ENCODE measurements around the gene SEMA4A.

The SEMA4A gene

DNA sequence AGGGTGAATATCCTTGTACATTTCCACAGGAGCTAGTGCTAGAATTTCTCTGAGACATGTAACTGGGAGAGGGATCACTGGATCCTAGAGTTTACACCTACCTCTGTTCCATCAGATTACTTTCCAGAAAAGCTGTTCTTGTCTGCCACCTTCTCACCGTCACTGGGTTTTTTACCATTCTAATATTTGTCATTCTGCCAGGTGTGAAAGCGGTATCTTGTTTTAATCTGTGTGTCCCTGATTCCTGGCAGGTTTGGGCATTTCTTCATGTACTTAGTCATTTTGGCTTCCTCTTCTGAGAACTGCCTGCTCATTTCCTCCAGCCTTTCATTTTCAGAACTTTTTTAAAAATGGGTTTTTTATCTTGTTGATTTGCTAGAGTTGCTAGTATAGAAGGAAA lies 64.5 kb downstream of the SEMA4A start:
- peaks cover 12% of the 10 kb centered on the region for H3K36me3 ChIP-seq (replicated peaks)
- no peaks in the 10 kb centered on the region for H3K27me3 ChIP-seq (replicated peaks)
- in situ Hi-C loops (cut with HindIII; ENCODE audit: low pct_ligation_motif_present, low sequenced_read_pairs): no loop called here
- TF ChIP-seq, protein P1, sequence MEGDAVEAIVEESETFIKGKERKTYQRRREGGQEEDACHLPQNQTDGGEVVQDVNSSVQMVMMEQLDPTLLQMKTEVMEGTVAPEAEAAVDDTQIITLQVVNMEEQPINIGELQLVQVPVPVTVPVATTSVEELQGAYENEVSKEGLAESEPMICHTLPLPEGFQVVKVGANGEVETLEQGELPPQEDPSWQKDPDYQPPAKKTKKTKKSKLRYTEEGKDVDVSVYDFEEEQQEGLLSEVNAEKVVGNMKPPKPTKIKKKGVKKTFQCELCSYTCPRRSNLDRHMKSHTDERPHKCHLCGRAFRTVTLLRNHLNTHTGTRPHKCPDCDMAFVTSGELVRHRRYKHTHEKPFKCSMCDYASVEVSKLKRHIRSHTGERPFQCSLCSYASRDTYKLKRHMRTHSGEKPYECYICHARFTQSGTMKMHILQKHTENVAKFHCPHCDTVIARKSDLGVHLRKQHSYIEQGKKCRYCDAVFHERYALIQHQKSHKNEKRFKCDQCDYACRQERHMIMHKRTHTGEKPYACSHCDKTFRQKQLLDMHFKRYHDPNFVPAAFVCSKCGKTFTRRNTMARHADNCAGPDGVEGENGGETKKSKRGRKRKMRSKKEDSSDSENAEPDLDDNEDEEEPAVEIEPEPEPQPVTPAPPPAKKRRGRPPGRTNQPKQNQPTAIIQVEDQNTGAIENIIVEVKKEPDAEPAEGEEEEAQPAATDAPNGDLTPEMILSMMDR (IDR thresholded peaks at IDR 0.05; ENCODE audit: low read depth, low read length, missing control alignments): no peak
- H3K27ac ChIP-seq: no peak overlapping the region
- DNase-seq: no peak
- H3K4me3 ChIP-seq (ENCODE audit: low read depth, low read length): no peak overlapping the region

DNA sequence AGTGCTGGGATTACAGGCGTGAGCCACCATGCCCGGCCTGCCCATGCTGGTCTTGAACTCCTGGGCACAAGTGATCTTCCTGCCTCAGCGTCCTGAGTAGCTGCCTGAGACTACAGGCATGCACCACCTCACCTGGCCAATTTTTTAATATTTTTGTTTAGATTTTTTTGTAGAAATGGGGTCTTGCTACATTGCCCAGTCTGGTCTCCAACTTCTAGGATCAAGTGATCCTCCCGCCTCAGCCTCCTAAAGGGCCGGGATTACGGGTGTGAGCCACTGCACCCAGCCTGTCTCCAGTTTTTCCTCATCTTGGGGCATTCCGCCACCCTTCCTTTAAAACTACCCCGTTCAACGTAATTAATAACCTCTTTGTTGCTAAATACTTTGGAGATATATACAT lies 66.8 kb downstream of the SEMA4A start:
- no peak overlapping the region for H3K27ac ChIP-seq
- in situ Hi-C loops (cut with HindIII; ENCODE audit: low pct_ligation_motif_present, low sequenced_read_pairs): no loop called here
- TF ChIP-seq, protein P1 (IDR thresholded peaks at IDR 0.05; ENCODE audit: low read depth, low read length, missing control alignments): no peak
- H3K36me3 ChIP-seq (replicated peaks): peaks cover 19% of the 10 kb centered on the region
- H3K4me3 ChIP-seq (ENCODE audit: low read depth, low read length): no peak overlapping the region
- DNase-seq: no peak
- H3K27me3 ChIP-seq (replicated peaks): no peaks in the 10 kb centered on the region

DNA sequence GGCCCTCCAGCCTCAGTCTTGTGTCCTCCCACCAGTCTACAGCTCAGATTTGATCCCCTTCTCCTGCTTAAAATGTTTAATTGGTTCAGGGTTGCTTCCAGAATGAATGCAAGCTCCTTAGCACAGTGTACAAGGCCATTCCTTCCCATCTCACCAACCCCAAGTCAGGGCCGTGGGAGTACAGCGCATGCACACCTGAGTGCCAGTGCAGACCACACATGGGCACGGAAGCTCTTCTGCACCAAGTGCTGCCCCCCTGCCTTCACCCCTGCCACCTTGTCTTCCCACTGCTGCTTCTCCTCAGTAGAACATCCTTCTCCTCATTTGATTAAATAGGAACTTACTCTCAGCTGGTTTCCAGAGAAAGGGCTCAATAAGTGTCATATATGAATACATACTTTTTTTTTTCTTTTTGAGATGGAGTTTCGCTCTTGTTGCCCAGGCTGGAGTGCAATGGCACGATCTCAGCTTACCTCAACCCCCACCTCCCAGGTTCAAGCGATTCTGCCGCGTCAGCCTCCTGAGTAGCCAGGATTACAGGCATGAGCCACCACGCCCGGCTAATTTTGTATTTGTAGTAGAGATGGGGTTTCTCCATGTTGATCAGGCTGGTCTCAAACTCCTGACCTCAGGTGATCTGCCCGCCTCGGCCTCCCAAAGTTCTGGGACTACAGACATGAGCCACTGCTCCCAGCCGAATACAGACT lies 68.8 kb downstream of the SEMA4A start:
- DNase-seq: no peak
- in situ Hi-C loops (cut with HindIII; ENCODE audit: low pct_ligation_motif_present, low sequenced_read_pairs): no loop called here
- Histone ChIP-seq H3K27ac (no peak overlapping the region), H3K36me3 (replicated peaks) (peaks cover 19% of the 10 kb centered on the region), H3K27me3 (replicated peaks) (no peaks in the 10 kb centered on the region), H3K4me3 (ENCODE audit: low read depth, low read length) (no peak overlapping the region)
- TF ChIP-seq, protein P1 (IDR thresholded peaks at IDR 0.05; ENCODE audit: low read depth, low read length, missing control alignments): no peak

DNA sequence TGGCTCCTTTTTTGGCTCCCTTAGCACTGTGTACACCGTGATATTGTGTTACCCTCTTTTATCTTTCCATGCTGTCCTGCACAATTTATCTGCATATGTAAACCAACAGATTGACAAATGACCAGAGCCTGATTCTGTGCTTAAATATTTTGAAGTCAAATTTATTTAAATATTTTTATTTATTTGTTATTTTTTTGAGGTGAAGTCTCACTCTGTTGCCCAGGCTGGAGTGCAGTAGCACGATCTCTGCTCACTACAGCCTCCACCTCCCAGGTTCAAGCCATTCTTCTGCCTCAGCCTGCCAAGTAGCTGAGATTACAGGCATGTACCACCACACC lies 72.3 kb downstream of the SEMA4A start:
- Histone ChIP-seq H3K4me3 (ENCODE audit: low read depth, low read length) (no peak overlapping the region), H3K36me3 (replicated peaks) (peaks cover 29% of the 10 kb centered on the region)

DNA sequence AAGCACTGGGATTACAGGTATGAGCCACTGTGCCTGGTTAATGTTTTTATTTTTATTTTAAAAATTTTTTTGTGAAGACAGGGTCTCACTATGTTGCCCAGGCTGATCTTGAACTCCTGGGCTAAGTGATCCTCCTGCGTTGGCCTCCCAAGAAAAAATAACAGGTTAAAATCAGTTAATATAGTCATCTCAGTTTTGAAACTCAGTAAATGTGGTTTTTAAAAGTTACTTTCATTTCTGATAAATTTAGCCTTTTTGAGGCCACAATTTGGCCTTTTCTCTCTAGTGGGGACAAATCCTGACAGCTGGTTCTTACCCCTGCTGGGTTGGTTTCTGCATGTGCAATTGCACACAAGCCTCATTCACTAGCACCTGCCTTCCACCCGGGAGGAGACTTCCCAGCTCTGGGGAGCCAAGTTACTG lies 72.7 kb downstream of the SEMA4A start:
- no peak overlapping the region for H3K27ac ChIP-seq
- H3K27me3 ChIP-seq (replicated peaks): no peaks in the 10 kb centered on the region
- peaks cover 27% of the 10 kb centered on the region for H3K36me3 ChIP-seq (replicated peaks)
- in situ Hi-C loops (cut with HindIII; ENCODE audit: low pct_ligation_motif_present, low sequenced_read_pairs): no loop called here
- no peak for DNase-seq
- TF ChIP-seq, protein P1 (IDR thresholded peaks at IDR 0.05; ENCODE audit: low read depth, low read length, missing control alignments): no peak
- H3K4me3 ChIP-seq (ENCODE audit: low read depth, low read length): no peak overlapping the region

More for the DNA sequence above, 72.3 kb downstream of the SEMA4A start:
- Histone ChIP-seq H3K27ac (no peak overlapping the region), H3K27me3 (replicated peaks) (no peaks in the 10 kb centered on the region)
- in situ Hi-C loops (cut with HindIII; ENCODE audit: low pct_ligation_motif_present, low sequenced_read_pairs): no loop called here
- no peak for DNase-seq
- TF ChIP-seq, protein P1 (IDR thresholded peaks at IDR 0.05; ENCODE audit: low read depth, low read length, missing control alignments): no peak

DNA sequence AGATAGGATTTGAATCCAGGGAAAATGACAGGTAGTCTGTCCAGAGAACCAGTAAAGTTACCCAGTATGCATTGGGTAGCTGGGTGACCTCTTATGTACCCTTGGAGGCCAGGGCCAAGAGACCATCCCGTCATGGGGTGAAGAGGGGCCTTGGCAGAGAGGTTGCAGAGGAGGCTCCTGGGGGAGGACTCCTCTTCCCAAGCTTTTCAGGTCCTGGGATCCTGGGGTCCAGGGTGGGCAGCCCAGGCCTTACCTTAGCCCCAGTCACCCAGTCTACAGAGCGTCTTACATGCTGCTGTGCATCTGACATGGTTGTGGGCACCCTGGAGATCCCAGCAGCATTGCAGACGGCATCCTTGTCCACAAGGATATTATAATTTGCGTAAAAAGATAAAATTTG lies 73.4 kb downstream of the SEMA4A start:
- no peak overlapping the region for H3K4me3 ChIP-seq (ENCODE audit: low read depth, low read length)
- H3K27ac ChIP-seq: no peak overlapping the region
- TF ChIP-seq, protein P1 (IDR thresholded peaks at IDR 0.05; ENCODE audit: low read depth, low read length, missing control alignments): no peak
- no peak for DNase-seq
- in situ Hi-C loops (cut with HindIII; ENCODE audit: low pct_ligation_motif_present, low sequenced_read_pairs): no loop called here
- H3K36me3 ChIP-seq (replicated peaks): peaks cover 20% of the 10 kb centered on the region
- no peaks in the 10 kb centered on the region for H3K27me3 ChIP-seq (replicated peaks)

Measured in brain microvascular endothelial cell (primary cell).